COR-L47 (cell line): ENCODE measurements around the gene HBA1.
"Not testable (repeated sequence)": the region's sequence is repeated elsewhere in the genome, so short reads cannot be mapped to it uniquely, and the experiment has no call there.

Experiments used
- DNase-seq: peaks from one replicate; lab custom pipeline; 2025; lab: John Stamatoyannopoulos, UW

Gene HBA1

GRCh38 chr16:176477-177382, at the start of gene HBA1:
TSS of gene HBA1 (plus strand) at chr16:176680. CDS start at chr16:176717, 37 bp downstream.
- DNase-seq, result not testable (repeated sequence)

- DNase-seq, result no peak
Observed at GRCh38 chr16:129075-129474, 47.4 kb upstream of the HBA1 start.

GRCh38 chr16:130533-131173, 45.8 kb upstream of the HBA1 start:
- no peak for DNase-seq

DNA sequence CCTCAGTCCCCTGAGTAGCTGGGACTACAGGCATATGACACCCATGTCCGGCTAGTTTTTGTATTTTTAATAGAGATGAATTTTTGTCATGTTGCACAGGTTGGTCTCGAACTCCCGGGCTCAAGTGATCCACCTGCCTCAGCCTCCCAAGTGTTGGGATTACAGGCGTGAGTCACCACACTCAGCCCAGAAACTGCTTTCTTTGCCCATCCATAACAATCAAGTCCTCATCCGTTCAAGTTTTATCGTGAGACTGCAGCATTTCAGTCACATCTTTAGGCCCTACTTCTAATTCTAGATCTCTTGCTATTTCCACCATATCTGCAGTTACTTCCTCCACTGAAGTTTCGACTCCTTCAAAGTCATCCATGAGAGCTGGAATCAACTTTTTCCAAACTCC, 44.4 kb upstream of the HBA1 start:
- DNase-seq, result no peak

GRCh38 chr16:133716-134115, 42.8 kb upstream of the HBA1 start:
- no peak for DNase-seq

- DNase-seq, result no peak
Observed at GRCh38 chr16:138049-138417, 38.4 kb upstream of the HBA1 start.

- DNase-seq, result no peak
Observed at GRCh38 chr16:140175-140857, 36.2 kb upstream of the HBA1 start.

- no peak for DNase-seq
Observed at GRCh38 chr16:142405-142967, 34.0 kb upstream of the HBA1 start.

GRCh38 chr16:143047-143446, 33.4 kb upstream of the HBA1 start:
- no peak for DNase-seq

GRCh38 chr16:143456-143855, 33.0 kb upstream of the HBA1 start:
- no peak for DNase-seq

- no peak for DNase-seq
Observed at GRCh38 chr16:144797-145252, 31.7 kb upstream of the HBA1 start.

- DNase-seq, result no peak
Observed at GRCh38 chr16:146646-147045, 29.8 kb upstream of the HBA1 start.

DNA sequence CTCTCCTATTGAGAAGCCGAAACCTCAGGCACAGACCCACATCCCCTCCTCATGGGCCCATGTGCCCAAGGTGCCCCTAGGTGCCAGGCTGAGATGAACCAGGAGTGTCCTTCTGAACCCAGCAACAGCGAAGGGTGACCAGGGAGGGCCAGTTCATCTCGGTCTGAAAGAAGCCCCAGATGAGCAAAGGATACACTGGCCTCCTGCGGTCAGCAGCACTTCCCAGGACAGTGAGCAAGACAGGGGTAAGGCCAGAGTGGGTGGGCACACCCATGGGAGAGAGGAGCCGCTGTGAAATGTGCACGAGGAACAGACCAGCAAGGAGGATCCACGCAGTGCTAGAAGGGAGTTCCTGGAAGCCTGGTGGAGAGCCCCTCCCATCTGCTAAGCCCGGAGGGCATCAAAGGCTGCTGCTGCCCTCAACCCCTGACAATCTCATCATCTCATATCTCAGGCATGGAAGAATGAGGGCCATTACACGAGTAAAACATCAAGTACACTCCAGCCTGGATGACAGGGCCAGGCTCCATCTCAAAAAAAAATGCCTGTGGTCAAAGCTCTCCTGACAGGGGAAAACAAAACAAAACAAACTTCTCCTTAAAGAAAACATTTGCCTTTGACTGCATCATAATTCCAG, 27.3 kb upstream of the HBA1 start:
- DNase-seq, result no peak

GRCh38 chr16:152141-153128, 24.0 kb upstream of the HBA1 start, which contains the start of gene HBZ:
TSS of gene HBZ (plus strand) at chr16:152644. CDS start at chr16:152910, 266 bp downstream.
- DNase-seq, result no peak

GRCh38 chr16:153129-153521, 23.4 kb upstream of the HBA1 start:
- not testable (repeated sequence) for DNase-seq

DNA sequence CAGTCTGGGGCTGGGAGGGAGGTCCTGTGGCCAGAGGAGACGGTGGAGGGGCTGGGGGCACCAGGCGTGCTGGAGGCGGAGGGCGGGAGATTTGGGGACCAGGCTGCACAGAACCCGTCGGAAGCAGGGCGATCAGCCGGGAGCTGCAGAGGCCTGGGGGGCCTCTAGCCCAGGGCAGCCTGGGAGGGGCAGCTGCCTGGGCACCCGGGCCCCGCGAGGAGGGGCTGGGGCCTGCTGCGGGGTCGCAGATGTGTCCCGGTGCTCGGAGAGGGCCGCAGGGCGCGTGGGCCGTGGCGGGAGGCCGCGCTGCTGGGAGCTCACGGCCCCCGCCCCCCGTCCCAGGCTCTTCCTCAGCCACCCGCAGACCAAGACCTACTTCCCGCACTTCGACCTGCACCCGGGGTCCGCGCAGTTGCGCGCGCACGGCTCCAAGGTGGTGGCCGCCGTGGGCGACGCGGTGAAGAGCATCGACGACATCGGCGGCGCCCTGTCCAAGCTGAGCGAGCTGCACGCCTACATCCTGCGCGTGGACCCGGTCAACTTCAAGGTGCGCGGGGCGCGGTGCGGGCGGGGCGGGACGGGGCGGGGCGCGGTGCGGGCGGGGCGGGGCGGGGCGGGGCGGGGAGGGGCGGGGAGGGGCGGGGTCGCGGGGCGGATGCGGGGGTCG, 22.8 kb upstream of the HBA1 start:
- not testable (repeated sequence) for DNase-seq

- no peak for DNase-seq
Observed at GRCh38 chr16:154217-155030, 22.1 kb upstream of the HBA1 start.

GRCh38 chr16:155031-155398, 21.5 kb upstream of the HBA1 start:
- DNase-seq, result no peak
